Bronchial epithelial cell (primary cell): Measurements from ENCODE around the gene FAM219A. TPM values are rescaled to one million over a fixed set of nuclear protein-coding genes. Genes with fewer than 3 reads are reported as not detected.

Experiments used
- DNase-seq: peaks from one replicate; pipeline ENCODE4 v3.0.0-alpha.2; 2010; ENCODE audit warnings: low read depth
- FAIRE-seq: peaks from 2 replicates; lab custom pipeline; 2011; peaks lifted over from hg19 to GRCh38; lab: Jason Lieb, UNC
- H3K27me3 ChIP-seq: 2 replicates; pipeline ENCODE4 v1.5.1; 2011; ENCODE audit warnings: low read length; ENCODE audit not compliant: control insufficient read depth, insufficient read depth
- H3K36me3 ChIP-seq: 2 replicates; pipeline ENCODE4 v1.5.1; 2011; ENCODE audit warnings: low read length; ENCODE audit not compliant: control insufficient read depth, insufficient read depth
- H3K4me3 ChIP-seq: 2 replicates; pipeline ENCODE4 v1.5.1; 2011; ENCODE audit warnings: mild to moderate bottlenecking, low read depth, low read length, control low read depth
- total RNA-seq: library from RNA; depleted of rRNA; stranded (reverse); fragments of >200 nt; gene quantifications from 2 replicates; pipeline ENCODE4 v1.2.1, GENCODE V29; 2014
- TF ChIP-seq, protein P1 (sequence below): IDR thresholded peaks from 2 replicates; pipeline ENCODE4 v1.5.1; 2011; ENCODE audit warnings: mild to moderate bottlenecking, moderate library complexity, low read length, control low read depth, inconsistent platforms; ENCODE audit not compliant: insufficient read depth, severe bottlenecking

Gene FAM219A
- total RNA-seq, 1 donor from 2014 or later = 3.9 TPM

DNA sequence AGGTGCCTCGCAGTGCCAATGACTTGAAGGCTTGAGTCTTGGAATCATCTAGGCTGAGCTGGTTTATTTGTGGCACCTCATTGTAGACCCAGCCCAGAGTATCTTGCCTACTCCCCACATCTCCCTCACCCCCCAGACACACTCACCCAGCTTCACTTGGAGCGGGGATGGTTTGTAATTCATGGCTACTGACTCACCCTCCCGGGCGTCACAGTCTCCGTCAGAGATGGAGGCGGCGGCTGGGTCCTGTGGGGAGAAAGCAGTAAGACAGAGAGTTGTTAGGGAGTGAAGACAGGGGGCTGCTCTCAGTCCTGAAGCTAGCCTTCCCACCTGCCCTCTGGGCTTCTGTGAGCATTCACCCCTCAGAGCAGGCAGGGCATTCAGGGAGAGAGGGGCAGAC lies 52.7 kb downstream of the FAM219A start:
- FAIRE-seq = no peak
- H3K27me3 ChIP-seq = no peaks in the 10 kb centered on the region
- no peak for DNase-seq
- H3K4me3 ChIP-seq = no peak overlapping the region
- TF ChIP-seq, protein P1, sequence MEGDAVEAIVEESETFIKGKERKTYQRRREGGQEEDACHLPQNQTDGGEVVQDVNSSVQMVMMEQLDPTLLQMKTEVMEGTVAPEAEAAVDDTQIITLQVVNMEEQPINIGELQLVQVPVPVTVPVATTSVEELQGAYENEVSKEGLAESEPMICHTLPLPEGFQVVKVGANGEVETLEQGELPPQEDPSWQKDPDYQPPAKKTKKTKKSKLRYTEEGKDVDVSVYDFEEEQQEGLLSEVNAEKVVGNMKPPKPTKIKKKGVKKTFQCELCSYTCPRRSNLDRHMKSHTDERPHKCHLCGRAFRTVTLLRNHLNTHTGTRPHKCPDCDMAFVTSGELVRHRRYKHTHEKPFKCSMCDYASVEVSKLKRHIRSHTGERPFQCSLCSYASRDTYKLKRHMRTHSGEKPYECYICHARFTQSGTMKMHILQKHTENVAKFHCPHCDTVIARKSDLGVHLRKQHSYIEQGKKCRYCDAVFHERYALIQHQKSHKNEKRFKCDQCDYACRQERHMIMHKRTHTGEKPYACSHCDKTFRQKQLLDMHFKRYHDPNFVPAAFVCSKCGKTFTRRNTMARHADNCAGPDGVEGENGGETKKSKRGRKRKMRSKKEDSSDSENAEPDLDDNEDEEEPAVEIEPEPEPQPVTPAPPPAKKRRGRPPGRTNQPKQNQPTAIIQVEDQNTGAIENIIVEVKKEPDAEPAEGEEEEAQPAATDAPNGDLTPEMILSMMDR = no peak
- peaks cover 18% of the 10 kb centered on the region for H3K36me3 ChIP-seq

DNA sequence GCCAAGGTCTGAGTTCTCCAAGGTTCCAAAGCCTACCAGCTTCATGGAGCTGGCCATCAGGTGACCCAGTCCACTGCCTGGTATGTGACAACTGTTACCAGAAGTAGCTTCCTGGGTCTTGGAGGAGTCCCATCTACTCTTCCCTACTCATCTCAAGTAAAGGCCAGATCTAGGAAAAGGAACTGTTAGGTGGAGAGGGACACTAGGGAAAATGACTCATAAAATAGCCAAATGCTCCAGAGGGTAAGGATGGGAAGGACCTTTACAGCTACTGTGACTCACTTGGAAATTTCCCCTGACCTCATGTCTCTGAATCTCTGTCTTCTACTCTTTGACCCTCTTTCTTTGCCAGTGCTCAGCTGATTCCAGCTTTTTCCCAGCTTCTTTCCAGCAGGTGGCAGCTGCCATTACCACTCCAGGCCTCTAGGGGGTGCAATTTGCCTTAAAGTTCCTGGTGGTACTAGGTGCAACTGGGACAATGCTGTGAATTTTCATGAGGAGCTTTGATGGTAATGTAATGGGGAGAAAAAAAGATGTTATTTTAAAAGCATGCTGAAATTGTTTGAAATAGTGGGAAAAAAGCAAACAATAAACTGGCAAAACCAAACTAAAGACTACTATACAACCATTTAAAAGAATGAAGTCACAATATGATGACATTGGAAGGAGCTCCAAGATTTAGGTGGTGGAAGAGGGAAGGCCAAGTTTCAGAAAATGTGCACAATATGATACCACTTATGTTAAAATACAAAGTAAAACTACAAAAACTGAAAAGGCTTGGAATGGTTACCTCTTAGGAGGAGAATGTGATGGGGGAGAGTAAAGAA lies 54.6 kb downstream of the FAM219A start:
- H3K36me3 ChIP-seq = peaks cover 21% of the 10 kb centered on the region
- peak; percentile 98 for FAIRE-seq

DNA sequence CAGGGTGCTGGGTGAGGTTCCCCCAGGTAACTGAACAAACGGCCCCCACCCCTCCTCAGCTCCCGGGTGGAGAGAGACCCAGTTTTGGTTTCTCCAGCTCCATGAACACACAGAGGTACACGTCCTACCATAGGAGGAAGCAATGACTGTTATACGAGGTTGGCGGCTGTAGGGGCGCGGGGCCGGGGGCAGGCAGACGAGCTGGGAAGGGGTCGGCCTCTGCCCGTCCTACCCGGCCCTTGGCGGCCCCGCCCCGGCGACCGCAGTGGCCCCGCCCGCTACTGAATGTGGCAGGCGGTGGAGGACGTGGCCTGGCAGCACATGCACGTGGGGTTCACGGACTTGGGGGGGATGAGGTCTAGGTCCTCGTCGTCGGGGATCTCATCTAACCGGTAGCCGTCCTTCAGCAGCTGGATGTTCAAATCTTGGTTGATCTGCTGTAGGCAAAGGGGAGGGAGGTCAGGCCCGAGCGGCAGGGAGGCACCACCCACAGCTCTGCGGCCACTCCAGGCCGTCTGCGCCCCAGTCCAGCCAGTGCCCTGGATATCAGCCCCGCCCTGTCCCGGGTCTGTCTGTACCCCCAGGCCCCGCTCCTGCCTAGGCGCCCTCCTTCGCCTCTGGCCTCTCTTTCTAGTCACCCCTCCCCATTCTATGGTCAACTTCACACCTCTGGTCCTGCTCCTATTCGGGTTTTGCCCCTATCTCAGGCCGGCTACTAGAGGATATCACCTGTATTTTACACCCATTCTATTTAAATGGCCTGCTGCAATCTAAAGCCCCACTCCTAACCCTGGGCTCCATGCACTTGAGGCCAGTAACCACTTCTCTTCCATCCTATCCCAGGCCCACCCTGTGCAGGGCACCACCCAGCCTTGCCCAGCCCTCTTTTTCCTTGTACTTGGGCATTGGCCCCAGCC lies 57.4 kb downstream of the FAM219A start:
- no peak for FAIRE-seq
- peaks cover 20% of the 10 kb centered on the region for H3K36me3 ChIP-seq

More for the DNA sequence above, 54.6 kb downstream of the FAM219A start:
- Histone ChIP-seq H3K4me3 (no peak overlapping the region), H3K27me3 (no peaks in the 10 kb centered on the region)
- peak; percentile 56 for DNase-seq
- TF ChIP-seq, protein P1 = peak; percentile 89

DNA sequence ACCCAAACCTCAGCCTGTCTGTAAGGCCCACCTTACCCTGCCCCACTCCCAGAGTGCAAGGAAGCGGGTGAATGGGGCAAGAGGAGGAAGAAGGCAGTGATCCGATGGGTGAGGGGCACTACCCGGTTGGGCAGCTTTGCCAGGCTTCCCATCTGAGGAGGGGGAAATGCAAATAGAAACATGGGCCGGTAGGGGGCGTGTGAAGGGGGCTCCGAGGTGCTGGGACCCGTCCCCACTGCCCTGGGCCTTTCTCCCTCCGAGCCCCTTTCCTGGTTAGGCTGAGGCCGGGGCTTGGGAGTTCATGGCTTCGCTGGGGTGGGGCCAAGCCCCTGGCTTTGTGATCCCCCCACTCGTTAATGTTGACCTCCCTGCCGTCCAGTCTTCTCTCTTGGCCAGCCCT lies 58.1 kb downstream of the FAM219A start:
- Histone ChIP-seq H3K27me3 (no peaks in the 10 kb centered on the region), H3K36me3 (peaks cover 20% of the 10 kb centered on the region), H3K4me3 (no peak overlapping the region)
- TF ChIP-seq, protein P1 = peak; percentile 7
- no peak for DNase-seq
- no peak for FAIRE-seq

More for the DNA sequence above, 57.4 kb downstream of the FAM219A start:
- no peak for DNase-seq
- TF ChIP-seq, protein P1 = no peak
- no peak overlapping the region for H3K4me3 ChIP-seq
- no peaks in the 10 kb centered on the region for H3K27me3 ChIP-seq

DNA sequence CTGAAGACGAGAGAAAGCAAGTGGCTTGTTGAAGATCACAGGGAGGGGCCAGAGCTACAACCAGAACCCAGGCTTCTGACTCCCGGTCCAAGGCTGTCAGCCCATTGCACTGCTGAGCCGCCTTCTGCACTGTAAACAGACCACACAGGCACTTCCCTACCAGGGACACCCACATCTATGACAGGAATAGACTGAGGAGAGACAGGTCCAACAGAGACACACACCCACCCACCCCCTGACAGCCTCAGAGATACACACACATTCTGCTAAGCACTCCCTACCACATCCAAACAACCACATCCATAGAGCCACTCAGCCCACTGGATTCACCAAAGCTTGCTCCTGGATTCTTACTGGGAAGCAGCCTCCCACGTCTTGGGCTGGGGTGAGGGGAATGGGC lies 58.6 kb downstream of the FAM219A start:
- Histone ChIP-seq H3K36me3 (peaks cover 20% of the 10 kb centered on the region), H3K27me3 (no peaks in the 10 kb centered on the region), H3K4me3 (no peak overlapping the region)
- DNase-seq = no peak
- TF ChIP-seq, protein P1 = no peak
- FAIRE-seq = peak; percentile 60
